CD4-positive, alpha-beta T cell (primary cell): ENCODE measurements around the gene SKAP1. TPM values are rescaled to one million over a fixed set of nuclear protein-coding genes. Genes with fewer than 3 reads are reported as not detected.
A peak's percentile ranks its signal among the peaks of the same experiment; 100 is the strongest.

Experiments
- ATAC-seq: fragments of 200-7000 bp; cut with Tn5 transposase; one replicate; pipeline ENCODE4 v1.10.0; 2022; ENCODE audit warnings: mild to moderate bottlenecking; ENCODE audit not compliant: poor library complexity
- CTCF ChIA-PET: fragments of 350-600 bp; sonication (Branson Sonifier 250); formaldehyde crosslinking; loops from one replicate; lab custom pipeline; 2021; ENCODE audit warnings: antibody characterized with exemption, inconsistent platforms; lab: Charles Lee
- POLR2A ChIA-PET: fragments of 350-600 bp; sonication (Branson Sonifier 250); formaldehyde crosslinking; loops from one replicate; lab custom pipeline; 2021; ENCODE audit warnings: antibody characterized with exemption, inconsistent platforms; lab: Charles Lee
- DNase-seq, 14 experiments: peaks; one replicate each; pipeline ENCODE4 v3.0.0-alpha.2; 2013 to 2020; ENCODE audit warnings: mixed read lengths in 2 of 14
- H3K27ac ChIP-seq, 2 donors: one replicate each; pipeline versions ENCODE4 v1.5.1 to v1.7.0; 2013; ENCODE audit warnings: low read length in 2 of 2, low read depth in 1 of 2, mild to moderate bottlenecking in 1 of 2
- H3K27me3 ChIP-seq, 2 experiments: 1 replicate in 1 of 2; 2 replicates in 1 of 2; pipeline versions ENCODE4 v1.6.1 to v1.7.0; 2013; ENCODE audit warnings: low read length in 2 of 2, control low read depth in 1 of 2, mild to moderate bottlenecking in 1 of 2, moderate library complexity in 1 of 2; ENCODE audit not compliant: insufficient read depth in 2 of 2, control insufficient read depth in 1 of 2
- H3K36me3 ChIP-seq: one replicate; pipeline ENCODE4 v1.6.1; 2013; ENCODE audit warnings: low read length, control low read depth; ENCODE audit not compliant: insufficient read depth
- H3K4me1 ChIP-seq: one replicate; pipeline ENCODE4 v1.6.1; 2013; ENCODE audit warnings: low read length, control low read depth; ENCODE audit not compliant: insufficient read depth
- H3K4me3 ChIP-seq: one replicate; pipeline ENCODE4 v1.5.1; 2013; ENCODE audit warnings: mild to moderate bottlenecking, low read length, moderate library complexity
- H3K9me3 ChIP-seq, 2 experiments: 1 replicate in 1 of 2; 2 replicates in 1 of 2; pipeline versions ENCODE4 v1.6.1 to v1.7.0; 2013; ENCODE audit warnings: low read length in 2 of 2, mild to moderate bottlenecking in 2 of 2, control low read depth in 1 of 2, moderate library complexity in 1 of 2; ENCODE audit not compliant: control insufficient read depth in 1 of 2, insufficient read depth in 1 of 2
- H3K27ac Mint-ChIP-seq: one replicate; pipeline ENCODE4 v1.8.0; 2020; ENCODE audit warnings: mixed read lengths
- H3K27me3 Mint-ChIP-seq: one replicate; pipeline ENCODE4 v1.8.0; 2021; ENCODE audit warnings: mixed read lengths
- H3K36me3 Mint-ChIP-seq: one replicate; pipeline ENCODE4 v1.8.0; 2021; ENCODE audit warnings: low read depth, mixed read lengths
- H3K4me1 Mint-ChIP-seq: one replicate; pipeline ENCODE4 v1.8.0; 2021; ENCODE audit warnings: low read depth, mixed read lengths
- H3K4me3 Mint-ChIP-seq: one replicate; pipeline ENCODE4 v1.8.0; 2020; ENCODE audit warnings: mild to moderate bottlenecking, mixed read lengths
- H3K9me3 Mint-ChIP-seq: one replicate; pipeline ENCODE4 v1.8.0; 2020; ENCODE audit warnings: mixed read lengths
- CTCF ChIP-seq: fragments of 200-600 bp; IDR thresholded peaks from one replicate; pipeline ENCODE4 v1.8.0; 2022; ENCODE audit warnings: antibody characterized with exemption, mild to moderate bottlenecking
- intact Hi-C, 2 experiments: fragments of 100-400 bp; cut with DNase I in 1 of 2; cut with micrococcal nuclease in 1 of 2; formaldehyde crosslinking; loops; one replicate each; pipeline versions ENCODE4 v1.15.1 to v1.9.0; 2023 to 2025; cut with DNase I, micrococcal nuclease
- total RNA-seq, 174 experiments: library from RNA in 2 of 174; stranded (reverse) in 2 of 174; gene quantifications; one replicate each; pipeline ENCODE4 v1.2.3 and lab custom pipeline; 2021 to 2026

The SKAP1 gene
- total RNA-seq, 2 experiments from 2014 or later: 92.0 to 95.1 TPM

- no peak for TF ChIP-seq CTCF
- no peaks in the 10 kb centered on the region for H3K27me3 Mint-ChIP-seq
- CTCF ChIA-PET: interaction anchor here (1.0 to 4.6 kb wide), 10 partner anchors 15 to 281 kb away, joined by 3 to 23 read pairs (median 8); partner anchors contain the start of gene HOXB5
- H3K36me3 ChIP-seq: peaks cover 13% of the 10 kb centered on the region
- intact Hi-C loops: loop anchor here (1.0 to 10.0 kb wide), 6 partner anchors 120 to 312 kb away; partner anchors contain the start of genes HOXB5 (in 2 of the 2) and HOXB7 (in 1 of the 2)
- no peaks in the 10 kb centered on the region for H3K4me1 ChIP-seq
- DNase-seq: no peak
- POLR2A ChIA-PET: interaction anchor here (1.4 to 2.1 kb wide), 2 partner anchors 256 to 276 kb away, joined by 3 to 5 read pairs; partner anchors contain the start of gene HOXB5
- H3K27ac Mint-ChIP-seq: no peak overlapping the region
- no peak overlapping the region for H3K27ac ChIP-seq
- no peak overlapping the region for H3K4me3 Mint-ChIP-seq
- H3K36me3 Mint-ChIP-seq: peaks cover 15% of the 10 kb centered on the region
- H3K9me3 ChIP-seq: no peaks in the 10 kb centered on the region
- no peaks in the 10 kb centered on the region for H3K9me3 Mint-ChIP-seq
- H3K4me3 ChIP-seq: no peak overlapping the region
- H3K4me1 Mint-ChIP-seq: peaks cover 11% of the 10 kb centered on the region
- H3K27me3 ChIP-seq: no peaks in the 10 kb centered on the region
- ATAC-seq: no peak
Measured at GRCh38 chr17:48336986-48337385, 93.0 kb downstream of the SKAP1 start.

- peaks cover 12% of the 10 kb centered on the region for H3K36me3 Mint-ChIP-seq
- Histone ChIP-seq H3K4me3 (no peak overlapping the region), H3K4me1 (no peaks in the 10 kb centered on the region), H3K36me3 (peaks cover 18% of the 10 kb centered on the region), H3K27ac (no peak overlapping the region), H3K9me3 (no peaks in the 10 kb centered on the region), H3K27me3 (no peaks in the 10 kb centered on the region)
- ATAC-seq (peak; percentile 66), DNase-seq (peak in 3 of 14 experiments; percentile 74 to 79 (median 76))
- ChIA-PET CTCF (interaction anchor here (0.6 to 4.6 kb wide), 22 partner anchors 8 to 282 kb away, joined by 3 to 23 read pairs (median 5); partner anchors contain the start of gene HOXB5), POLR2A (interaction anchor here (1.0 to 2.1 kb wide), 5 partner anchors 32 to 277 kb away, joined by 3 to 5 read pairs (median 3); partner anchors contain the start of gene HOXB5)
- peak; percentile 85 for TF ChIP-seq CTCF
- no peak overlapping the region for H3K4me3 Mint-ChIP-seq
- H3K27ac Mint-ChIP-seq: no peak overlapping the region
- H3K4me1 Mint-ChIP-seq: peaks cover 6% of the 10 kb centered on the region
- intact Hi-C loops: loop anchor here (1.0 to 10.0 kb wide), 6 partner anchors 121 to 311 kb away; partner anchors contain the start of genes HOXB5 (in 2 of the 2) and HOXB7 (in 1 of the 2)
- no peaks in the 10 kb centered on the region for H3K27me3 Mint-ChIP-seq
- H3K9me3 Mint-ChIP-seq: no peaks in the 10 kb centered on the region
Measured at GRCh38 chr17:48335858-48336500, 94.0 kb downstream of the SKAP1 start.

GRCh38 chr17:48335146-48335784 is 94.7 kb downstream of the SKAP1 start:
- POLR2A ChIA-PET: interaction anchor here (1.0 to 2.1 kb wide), 3 partner anchors 73 to 258 kb away, joined by 3 to 5 read pairs (median 5); partner anchors contain the start of gene HOXB5
- peaks cover 19% of the 10 kb centered on the region for H3K36me3 Mint-ChIP-seq
- H3K4me3 ChIP-seq: no peak overlapping the region
- no peaks in the 10 kb centered on the region for H3K9me3 Mint-ChIP-seq
- CTCF ChIA-PET: interaction anchor here (0.6 to 4.6 kb wide), 21 partner anchors 8 to 301 kb away, joined by 3 to 23 read pairs (median 5); partner anchors contain the start of gene HOXB5
- H3K27me3 Mint-ChIP-seq: no peaks in the 10 kb centered on the region
- no peak overlapping the region for H3K4me3 Mint-ChIP-seq
- no peak overlapping the region for H3K27ac Mint-ChIP-seq
- DNase-seq (no peak), ATAC-seq (no peak)
- H3K4me1 Mint-ChIP-seq: peaks cover 12% of the 10 kb centered on the region
- no peak for TF ChIP-seq CTCF
- intact Hi-C loops: loop anchor here (5.0 to 10.0 kb wide), 3 partner anchors 277 to 310 kb away; partner anchors contain the start of gene HOXB7 (in 1 of the 2)
- H3K27me3 ChIP-seq: no peaks in the 10 kb centered on the region
- no peak overlapping the region for H3K27ac ChIP-seq
- H3K4me1 ChIP-seq: no peaks in the 10 kb centered on the region
- H3K36me3 ChIP-seq: peaks cover 26% of the 10 kb centered on the region
- no peaks in the 10 kb centered on the region for H3K9me3 ChIP-seq
